ENCODE measurements around the gene SLC27A2.
"Not testable (repeated sequence)": the region's sequence is repeated elsewhere in the genome, so short reads cannot be mapped to it uniquely, and the experiment has no call there.

The SLC27A2 gene

GRCh38 chr15:50150851-50151250, 31.1 kb upstream of the SLC27A2 start:
- H3K4me3 ChIP-seq, result no peak overlapping the region
- no peaks in the 10 kb centered on the region for H3K36me3 ChIP-seq (ENCODE audit: insufficient read depth, low read length)
- no peak overlapping the region for H3K27ac ChIP-seq
- H3K9me3 ChIP-seq (ENCODE audit: low read depth, low read length), result no peaks in the 10 kb centered on the region
- no peak overlapping the region for H3K9ac ChIP-seq (ENCODE audit: insufficient read length)
- TF ChIP-seq FOXP2 (optimal IDR thresholded peaks at IDR 0.05; ENCODE audit: control extremely low read depth, extremely low read length, insufficient read depth) (no peak), POLR2AphosphoS5 (IDR thresholded peaks at IDR 0.05; ENCODE audit: borderline replicate concordance, low read depth, low read length) (no peak), EZH2 (IDR thresholded peaks at IDR 0.05) (no peak)
- no peak for DNase-seq (ENCODE audit: low read depth, low spot score)

GRCh38 chr15:50151476-50151875, 30.5 kb upstream of the SLC27A2 start:
- no peak overlapping the region for H3K9ac ChIP-seq (ENCODE audit: insufficient read length)
- TF ChIP-seq EZH2 (IDR thresholded peaks at IDR 0.05), result no peak
- DNase-seq (ENCODE audit: low read depth, low spot score), result no peak
- H3K9me3 ChIP-seq (ENCODE audit: low read depth, low read length), result no peaks in the 10 kb centered on the region
- no peak overlapping the region for H3K4me3 ChIP-seq
- no peaks in the 10 kb centered on the region for H3K36me3 ChIP-seq (ENCODE audit: insufficient read depth, low read length)
- no peak overlapping the region for H3K27ac ChIP-seq

- H3K4me3 ChIP-seq; H3K9ac ChIP-seq (ENCODE audit: insufficient read length); H3K27ac ChIP-seq; DNase-seq (ENCODE audit: low read depth, low spot score); H3K9me3 ChIP-seq (ENCODE audit: low read depth, low read length); H3K36me3 ChIP-seq (ENCODE audit: insufficient read depth, low read length): not testable (repeated sequence)
Measured at GRCh38 chr15:50158236-50158635, 23.8 kb upstream of the SLC27A2 start.

- H3K9ac ChIP-seq (ENCODE audit: insufficient read length), result no peak overlapping the region
- H3K36me3 ChIP-seq (ENCODE audit: insufficient read depth, low read length), result no peaks in the 10 kb centered on the region
- H3K4me3 ChIP-seq, result no peak overlapping the region
- no peak for TF ChIP-seq FOXP2 (optimal IDR thresholded peaks at IDR 0.05; ENCODE audit: control extremely low read depth, extremely low read length, insufficient read depth)
- no peak for TF ChIP-seq EZH2 (IDR thresholded peaks at IDR 0.05)
- no peak for TF ChIP-seq POLR2AphosphoS5 (IDR thresholded peaks at IDR 0.05; ENCODE audit: borderline replicate concordance, low read depth, low read length)
- H3K27ac ChIP-seq, result no peak overlapping the region
- H3K9me3 ChIP-seq (ENCODE audit: low read depth, low read length), result no peaks in the 10 kb centered on the region
- DNase-seq (ENCODE audit: low read depth, low spot score), result no peak
Measured at GRCh38 chr15:50162969-50163718, 18.9 kb upstream of the SLC27A2 start.

GRCh38 chr15:50163719-50164410, 18.1 kb upstream of the SLC27A2 start:
- H3K36me3 ChIP-seq (ENCODE audit: insufficient read depth, low read length), result no peaks in the 10 kb centered on the region
- no peak for TF ChIP-seq FOXP2 (optimal IDR thresholded peaks at IDR 0.05; ENCODE audit: control extremely low read depth, extremely low read length, insufficient read depth)
- TF ChIP-seq POLR2AphosphoS5 (IDR thresholded peaks at IDR 0.05; ENCODE audit: borderline replicate concordance, low read depth, low read length), result no peak
- TF ChIP-seq EZH2 (IDR thresholded peaks at IDR 0.05), result no peak
- no peak for DNase-seq (ENCODE audit: low read depth, low spot score)
- H3K27ac ChIP-seq, result no peak overlapping the region
- H3K9ac ChIP-seq (ENCODE audit: insufficient read length), result no peak overlapping the region
- H3K9me3 ChIP-seq (ENCODE audit: low read depth, low read length), result no peaks in the 10 kb centered on the region
- no peak overlapping the region for H3K4me3 ChIP-seq

- Histone ChIP-seq H3K4me3 (no peak overlapping the region), H3K36me3 (ENCODE audit: insufficient read depth, low read length) (no peaks in the 10 kb centered on the region), H3K9me3 (ENCODE audit: low read depth, low read length) (no peaks in the 10 kb centered on the region), H3K27ac (no peak overlapping the region), H3K9ac (ENCODE audit: insufficient read length) (no peak overlapping the region)
- TF ChIP-seq FOXP2 (optimal IDR thresholded peaks at IDR 0.05; ENCODE audit: control extremely low read depth, extremely low read length, insufficient read depth), result no peak
- no peak for TF ChIP-seq POLR2AphosphoS5 (IDR thresholded peaks at IDR 0.05; ENCODE audit: borderline replicate concordance, low read depth, low read length)
- no peak for TF ChIP-seq EZH2 (IDR thresholded peaks at IDR 0.05)
- no peak for DNase-seq (ENCODE audit: low read depth, low spot score)
Measured at GRCh38 chr15:50164458-50164857, 17.5 kb upstream of the SLC27A2 start.

- Histone ChIP-seq H3K9me3 (ENCODE audit: low read depth, low read length) (no peaks in the 10 kb centered on the region), H3K9ac (ENCODE audit: insufficient read length) (no peak overlapping the region), H3K4me3 (0 out of 2 replicates have a peak overlapping the region, but pooled peaks have one; percentile 8), H3K27ac (peak overlapping the region; percentile 65; the same call in 1 of the 2 replicates), H3K36me3 (ENCODE audit: insufficient read depth, low read length) (no peaks in the 10 kb centered on the region)
- TF ChIP-seq EZH2 (IDR thresholded peaks at IDR 0.05) (no peak), POLR2AphosphoS5 (IDR thresholded peaks at IDR 0.05; ENCODE audit: borderline replicate concordance, low read depth, low read length) (no peak), FOXP2 (optimal IDR thresholded peaks at IDR 0.05; ENCODE audit: control extremely low read depth, extremely low read length, insufficient read depth) (no peak)
- DNase-seq (ENCODE audit: low read depth, low spot score), result peak; percentile 56
Measured at GRCh38 chr15:50166216-50166615, 15.8 kb upstream of the SLC27A2 start.

- no peak overlapping the region for H3K4me3 ChIP-seq
- H3K36me3 ChIP-seq (ENCODE audit: insufficient read depth, low read length), result no peaks in the 10 kb centered on the region
- no peak for TF ChIP-seq POLR2AphosphoS5 (IDR thresholded peaks at IDR 0.05; ENCODE audit: borderline replicate concordance, low read depth, low read length)
- no peak for TF ChIP-seq FOXP2 (optimal IDR thresholded peaks at IDR 0.05; ENCODE audit: control extremely low read depth, extremely low read length, insufficient read depth)
- no peak for TF ChIP-seq EZH2 (IDR thresholded peaks at IDR 0.05)
- no peak overlapping the region for H3K9ac ChIP-seq (ENCODE audit: insufficient read length)
- DNase-seq (ENCODE audit: low read depth, low spot score), result no peak
- H3K9me3 ChIP-seq (ENCODE audit: low read depth, low read length), result no peaks in the 10 kb centered on the region
- H3K27ac ChIP-seq, result no peak overlapping the region; the same call in 1 of the 2 replicates
Measured at GRCh38 chr15:50167110-50167509, 14.9 kb upstream of the SLC27A2 start.

- Histone ChIP-seq H3K9ac (ENCODE audit: insufficient read length) (no peak overlapping the region), H3K36me3 (ENCODE audit: insufficient read depth, low read length) (no peaks in the 10 kb centered on the region), H3K27ac (no peak overlapping the region), H3K4me3 (no peak overlapping the region), H3K9me3 (ENCODE audit: low read depth, low read length) (no peaks in the 10 kb centered on the region)
- DNase-seq (ENCODE audit: low read depth, low spot score), result no peak
- TF ChIP-seq EZH2 (IDR thresholded peaks at IDR 0.05), result no peak
Measured at GRCh38 chr15:50168379-50168778, 13.6 kb upstream of the SLC27A2 start.
